Esophagus mucosa (tissue), 1 donor: ENCODE data around the gene TRIM13. TPM values are rescaled to one million over a fixed set of nuclear protein-coding genes. Genes with fewer than 3 reads are reported as not detected.
A peak's percentile ranks its signal among the peaks of the same experiment; 100 is the strongest.
"Not testable (repeated sequence)": the region's sequence is repeated elsewhere in the genome, so short reads cannot be mapped to it uniquely, and the experiment has no call there.

Experiments used
- ATAC-seq: fragments of 200-7000 bp; cut with Tn5 transposase; one replicate; pipeline ENCODE4 v1.9.1; 2020
- total RNA-seq: library from RNA; stranded (reverse); gene quantifications from one replicate; pipeline ENCODE4 v1.2.4, GENCODE V29; 2023
- donor health status: DM: yes; HTN: yes; CAD: no.

The TRIM13 gene
- 30.2 TPM for total RNA-seq

GRCh38 chr13:49996951-49997895, at the start of gene TRIM13:
Gene TRIM13 (plus strand): TSS chr13:49997042. CDS start chr13:50011941, 14,899 bp downstream.
- ATAC-seq: peak; percentile 82

GRCh38 chr13:49948777-49949270, 48.0 kb upstream of the TRIM13 start:
- not testable (repeated sequence) for ATAC-seq

GRCh38 chr13:49951754-49952535, 44.9 kb upstream of the TRIM13 start:
- no peak for ATAC-seq

GRCh38 chr13:49953560-49953959, 43.3 kb upstream of the TRIM13 start:
- ATAC-seq: peak; percentile 92

- no peak for ATAC-seq
These were observed 42.0 kb upstream of the TRIM13 start for GRCh38 chr13:49954674-49955455.

GRCh38 chr13:49956131-49956530, 40.7 kb upstream of the TRIM13 start:
- no peak for ATAC-seq

GRCh38 chr13:49958321-49958720, 38.5 kb upstream of the TRIM13 start:
- ATAC-seq: no peak

- no peak for ATAC-seq
These were observed 29.4 kb upstream of the TRIM13 start for GRCh38 chr13:49967456-49967855.

GRCh38 chr13:49972709-49973108, 24.1 kb upstream of the TRIM13 start:
- ATAC-seq: no peak

GRCh38 chr13:49975826-49976225, 21.0 kb upstream of the TRIM13 start:
- no peak for ATAC-seq

GRCh38 chr13:49976314-49977258, 20.3 kb upstream of the TRIM13 start:
- ATAC-seq: peak; percentile 90

GRCh38 chr13:49977992-49978391, 18.9 kb upstream of the TRIM13 start:
- no peak for ATAC-seq

- no peak for ATAC-seq
These were observed 16.6 kb upstream of the TRIM13 start for GRCh38 chr13:49980266-49980665.

GRCh38 chr13:49985129-49985528, 11.7 kb upstream of the TRIM13 start:
- no peak for ATAC-seq

- ATAC-seq: no peak
These were observed 10.4 kb upstream of the TRIM13 start for GRCh38 chr13:49986471-49986870.

GRCh38 chr13:49990612-49991011, 6.2 kb upstream of the TRIM13 start:
- ATAC-seq: peak; percentile 62

GRCh38 chr13:49993111-49993510, 3.7 kb upstream of the TRIM13 start:
- no peak for ATAC-seq

GRCh38 chr13:49993666-49994065, 3.2 kb upstream of the TRIM13 start:
- no peak for ATAC-seq

- ATAC-seq: no peak
These were observed 1.2 kb upstream of the TRIM13 start for GRCh38 chr13:49995625-49996101.

- peak; percentile 89 for ATAC-seq
These were observed 504 bp upstream of the TRIM13 start for GRCh38 chr13:49996161-49996915.
